Ascending aorta (tissue), 2 donors: Measurements from ENCODE around the gene BTBD10. TPM values are rescaled to one million over a fixed set of nuclear protein-coding genes. Genes with fewer than 3 reads are reported as not detected.

Experiments
- DNase-seq, 2 donors: peaks; one replicate each; pipeline ENCODE4 v3.0.0-alpha.2; 2019; ENCODE audit warnings: low spot score in 2 of 2
- H3K27ac ChIP-seq, 2 donors: fragments of 200-600 bp; sonication (generic); one replicate each; pipeline ENCODE4 v1.5.1; 2016 to 2017; ENCODE audit warnings: mild to moderate bottlenecking in 1 of 2
- H3K27me3 ChIP-seq: fragments of 200-600 bp; sonication (generic); one replicate; pipeline ENCODE4 v1.5.1; 2017
- H3K36me3 ChIP-seq, 2 donors: fragments of 200-600 bp; sonication (generic); one replicate each; pipeline ENCODE4 v1.5.1; 2016
- H3K4me1 ChIP-seq, 2 donors: fragments of 200-600 bp; sonication (generic); one replicate each; pipeline ENCODE4 v1.5.1; 2016 to 2017; ENCODE audit warnings: mild to moderate bottlenecking in 1 of 2
- H3K4me3 ChIP-seq, 2 donors: fragments of 200-600 bp; sonication (generic); one replicate each; pipeline ENCODE4 v1.5.1; 2016 to 2017; ENCODE audit warnings: mild to moderate bottlenecking in 1 of 2
- H3K9me3 ChIP-seq, 2 donors: fragments of 200-600 bp; sonication (generic); one replicate each; pipeline ENCODE4 v1.5.1; 2016
- intact Hi-C: fragments of 100-400 bp; cut with DNase I; formaldehyde crosslinking; loops from one replicate; pipeline ENCODE4 v1.15.1; 2023
- total RNA-seq: library from RNA; depleted of rRNA; stranded (reverse); fragments of >200 nt; gene quantifications from one replicate; pipeline ENCODE4 v1.1.0, GENCODE V29; 2016
- TF ChIP-seq, protein P1 (sequence below), 3 experiments: fragments of 200-600 bp in 2 of 3; fragments of 450-650 bp in 1 of 3; sonication (generic) in 2 of 3; IDR thresholded peaks; one replicate each; pipeline ENCODE4 v1.5.1; 2016 to 2019; ENCODE audit warnings: antibody characterized with exemption in 3 of 3, mild to moderate bottlenecking in 1 of 3, moderate library complexity in 1 of 3

Gene BTBD10
- total RNA-seq, 1 donor from 2014 or later = 10.1 TPM

GRCh38 chr11:13473013-13473722 is 10.1 kb upstream of the BTBD10 start:
- Histone ChIP-seq H3K36me3 (no peaks in the 10 kb centered on the region), H3K9me3 (no peaks in the 10 kb centered on the region), H3K27me3 (no peaks in the 10 kb centered on the region), H3K4me1 (no peaks in the 10 kb centered on the region), H3K4me3 (no peak overlapping the region), H3K27ac (no peak overlapping the region)
- TF ChIP-seq, protein P1, sequence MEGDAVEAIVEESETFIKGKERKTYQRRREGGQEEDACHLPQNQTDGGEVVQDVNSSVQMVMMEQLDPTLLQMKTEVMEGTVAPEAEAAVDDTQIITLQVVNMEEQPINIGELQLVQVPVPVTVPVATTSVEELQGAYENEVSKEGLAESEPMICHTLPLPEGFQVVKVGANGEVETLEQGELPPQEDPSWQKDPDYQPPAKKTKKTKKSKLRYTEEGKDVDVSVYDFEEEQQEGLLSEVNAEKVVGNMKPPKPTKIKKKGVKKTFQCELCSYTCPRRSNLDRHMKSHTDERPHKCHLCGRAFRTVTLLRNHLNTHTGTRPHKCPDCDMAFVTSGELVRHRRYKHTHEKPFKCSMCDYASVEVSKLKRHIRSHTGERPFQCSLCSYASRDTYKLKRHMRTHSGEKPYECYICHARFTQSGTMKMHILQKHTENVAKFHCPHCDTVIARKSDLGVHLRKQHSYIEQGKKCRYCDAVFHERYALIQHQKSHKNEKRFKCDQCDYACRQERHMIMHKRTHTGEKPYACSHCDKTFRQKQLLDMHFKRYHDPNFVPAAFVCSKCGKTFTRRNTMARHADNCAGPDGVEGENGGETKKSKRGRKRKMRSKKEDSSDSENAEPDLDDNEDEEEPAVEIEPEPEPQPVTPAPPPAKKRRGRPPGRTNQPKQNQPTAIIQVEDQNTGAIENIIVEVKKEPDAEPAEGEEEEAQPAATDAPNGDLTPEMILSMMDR (IDR thresholded peaks at IDR 0.05) = no peak
- DNase-seq = no peak
- intact Hi-C loops = no loop called here

GRCh38 chr11:13468750-13469149 is 5.7 kb upstream of the BTBD10 start:
- TF ChIP-seq, protein P1 (IDR thresholded peaks at IDR 0.05) = no peak
- Histone ChIP-seq H3K4me3 (no peak overlapping the region), H3K4me1 (peaks cover 0 to 3% of the 10 kb centered on the region in 2 donors), H3K27me3 (no peaks in the 10 kb centered on the region), H3K9me3 (no peaks in the 10 kb centered on the region), H3K27ac (no peak overlapping the region), H3K36me3 (no peaks in the 10 kb centered on the region)
- no peak for DNase-seq
- intact Hi-C loops = loop anchor here (10.0 kb wide), 1 partner anchor 254 kb away; no protein-coding TSS in a partner anchor

DNA sequence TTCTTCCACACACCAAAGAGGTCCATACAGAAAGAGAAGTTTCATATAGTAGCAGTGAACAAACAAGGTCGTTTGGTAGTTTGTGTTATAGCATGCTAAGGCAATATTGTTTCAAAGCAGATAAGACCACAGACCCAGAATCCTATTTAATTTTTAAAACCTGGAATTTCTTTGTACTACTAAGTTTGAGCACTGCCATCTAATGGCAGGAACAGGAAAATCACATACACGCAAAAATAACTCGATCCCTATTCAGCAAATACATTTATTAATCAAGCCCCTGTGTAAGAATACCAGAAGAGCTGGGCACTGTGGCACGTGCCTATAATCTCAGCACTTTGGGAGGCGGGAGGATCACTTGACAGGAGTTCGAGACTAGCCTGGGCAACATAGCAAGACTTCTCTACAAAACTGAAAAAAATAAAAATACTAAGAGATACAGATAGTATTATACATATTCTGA is 2.9 kb upstream of the BTBD10 start:
- H3K27me3 ChIP-seq = no peaks in the 10 kb centered on the region

DNA sequence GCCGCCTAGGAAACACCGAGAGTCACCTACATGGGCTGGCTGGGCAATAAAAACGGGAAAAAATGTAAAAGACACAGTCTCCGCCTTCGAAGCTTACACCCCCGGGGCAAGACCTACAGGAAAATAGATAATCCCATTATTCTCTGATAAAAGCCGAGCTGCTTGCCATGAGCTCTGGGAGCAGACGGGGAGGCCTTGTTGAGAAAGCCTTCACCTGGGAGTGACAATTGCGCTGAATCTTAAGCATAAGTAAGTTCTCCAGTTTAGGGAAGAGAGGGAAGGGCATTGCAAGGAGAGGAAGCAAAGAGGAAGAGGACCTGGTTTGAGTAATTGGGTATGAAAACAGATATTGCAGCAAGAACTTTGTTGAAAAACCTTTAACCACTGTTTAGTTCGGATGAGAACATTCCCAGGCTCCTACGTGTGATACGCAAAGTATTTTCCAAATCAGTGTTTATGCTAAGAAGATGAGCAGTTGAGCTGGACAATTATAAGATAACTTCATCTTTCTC is 813 bp upstream of the BTBD10 start:
- intact Hi-C loops = loop anchor here (1.0 to 10.0 kb wide), 6 partner anchors 24 to 1428 kb away; partner anchors contain the start of genes BMAL1, CYP2R1 and FAR1
- Histone ChIP-seq H3K4me1 (peaks cover 0 to 19% of the 10 kb centered on the region in 2 donors), H3K27ac (peak overlapping the region; percentile 82 to 93), H3K27me3 (no peaks in the 10 kb centered on the region), H3K9me3 (no peaks in the 10 kb centered on the region), H3K4me3 (peak overlapping the region; percentile 68 to 95), H3K36me3 (no peaks in the 10 kb centered on the region)
- no peak for DNase-seq
- TF ChIP-seq, protein P1 (IDR thresholded peaks at IDR 0.05) = no peak

More for the DNA sequence above, 2.9 kb upstream of the BTBD10 start:
- DNase-seq = no peak
- Histone ChIP-seq H3K4me1 (peaks cover 0 to 16% of the 10 kb centered on the region in 2 donors), H3K27ac (no peak overlapping the region), H3K9me3 (no peaks in the 10 kb centered on the region), H3K4me3 (no peak overlapping the region), H3K36me3 (no peaks in the 10 kb centered on the region)
- intact Hi-C loops = loop anchor here (10.0 kb wide), 1 partner anchor 251 kb away; no protein-coding TSS in a partner anchor
- TF ChIP-seq, protein P1 (IDR thresholded peaks at IDR 0.05) = peak in 2 of 3 experiments; percentile 52 to 56

DNA sequence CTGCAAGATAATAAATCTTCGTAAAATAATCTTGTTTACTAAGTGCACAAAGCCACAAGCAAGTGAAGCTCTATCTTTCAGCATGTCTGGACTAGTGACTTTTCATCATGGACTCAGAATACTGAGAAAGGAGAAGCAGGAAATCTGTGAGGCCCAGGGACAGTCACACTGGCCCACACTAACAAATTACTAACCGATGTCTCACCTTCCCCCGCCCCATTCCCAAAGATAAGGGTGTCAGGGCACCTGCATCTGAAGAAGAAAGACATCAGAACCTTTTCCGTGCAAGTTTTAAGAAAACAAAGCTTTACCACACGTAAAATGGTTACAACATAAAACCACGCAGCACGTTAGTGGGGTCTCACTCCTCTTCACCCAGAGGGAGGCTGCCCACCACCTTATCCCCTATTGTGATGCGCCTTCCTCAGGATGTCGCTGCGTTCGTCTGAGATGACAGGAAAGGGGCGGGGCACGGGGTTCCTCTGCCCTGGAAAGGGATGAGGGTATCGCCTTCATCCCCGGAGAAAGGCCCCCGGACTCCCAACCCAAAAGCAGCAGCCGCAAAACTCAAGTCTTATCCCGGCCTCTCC is 616 bp downstream of the BTBD10 start:
- Histone ChIP-seq H3K27me3 (no peaks in the 10 kb centered on the region), H3K36me3 (no peaks in the 10 kb centered on the region), H3K27ac (peak overlapping the region; percentile 82 to 93), H3K4me3 (peak overlapping the region; percentile 68 to 95), H3K4me1 (peaks cover 0 to 19% of the 10 kb centered on the region in 2 donors), H3K9me3 (no peaks in the 10 kb centered on the region)
- DNase-seq = peak in 1 of 2 donors; percentile 73
- intact Hi-C loops = loop anchor here (2.0 to 10.0 kb wide), 5 partner anchors 75 to 1430 kb away; partner anchors contain the start of genes BMAL1, CYP2R1 and FAR1
- TF ChIP-seq, protein P1 (IDR thresholded peaks at IDR 0.05) = no peak
